H9 (cell line): ENCODE measurements around the gene LRMDA. TPM values are rescaled to one million over a fixed set of nuclear protein-coding genes. Genes with fewer than 3 reads are reported as not detected.

Source experiments
- DNase-seq: peaks from one replicate; pipeline ENCODE4 v3.0.0-alpha.2; 2017
- H2AFZ ChIP-seq: one replicate; pipeline ENCODE4 v1.6.1; 2013; ENCODE audit warnings: mild to moderate bottlenecking, low read length, control low read depth, moderate library complexity
- H2AK5ac ChIP-seq: 2 replicates; pipeline ENCODE4 v1.6.1; 2013; ENCODE audit warnings: low read length, control low read depth, mixed read lengths; ENCODE audit not compliant: insufficient read length
- H2BK120ac ChIP-seq: one replicate; pipeline ENCODE4 v1.6.1; 2013; ENCODE audit warnings: low read depth, mild to moderate bottlenecking, low read length, control low read depth, inconsistent platforms; ENCODE audit not compliant: poor library complexity, severe bottlenecking
- H2BK12ac ChIP-seq: 2 replicates; pipeline ENCODE4 v1.6.1; 2013; ENCODE audit warnings: low read length, control low read depth, mixed read lengths, low read depth; ENCODE audit not compliant: insufficient read length
- H2BK15ac ChIP-seq: 2 replicates; pipeline ENCODE4 v1.6.1; 2013; ENCODE audit warnings: low read depth, low read length, control low read depth
- H2BK20ac ChIP-seq: one replicate; pipeline ENCODE4 v1.6.1; 2013; ENCODE audit warnings: low read depth, mild to moderate bottlenecking, low read length, control low read depth, inconsistent platforms; ENCODE audit not compliant: poor library complexity, severe bottlenecking
- H2BK5ac ChIP-seq: 2 replicates; pipeline ENCODE4 v1.6.1; 2013; ENCODE audit warnings: low read length, control low read depth, mixed read lengths; ENCODE audit not compliant: insufficient read length
- H3K14ac ChIP-seq: 2 replicates; pipeline ENCODE4 v1.6.1; 2013; ENCODE audit warnings: low read length, control low read depth; ENCODE audit not compliant: insufficient read depth
- H3K18ac ChIP-seq: 2 replicates; pipeline ENCODE4 v1.6.1; 2013; ENCODE audit warnings: low read depth, mild to moderate bottlenecking, mixed read lengths, low read length, control low read depth; ENCODE audit not compliant: insufficient read length
- H3K23ac ChIP-seq: 2 replicates; pipeline ENCODE4 v1.6.1; 2013; ENCODE audit warnings: low read length, control low read depth, mixed read lengths, low read depth; ENCODE audit not compliant: insufficient read length
- H3K23me2 ChIP-seq: 2 replicates; pipeline ENCODE4 v1.6.1; 2013; ENCODE audit warnings: low read depth, mild to moderate bottlenecking, mixed read lengths, low read length, control low read depth; ENCODE audit not compliant: insufficient read length, poor library complexity, severe bottlenecking
- H3K27ac ChIP-seq: 2 replicates; pipeline ENCODE4 v1.5.1; 2013; ENCODE audit warnings: low read length, control low read depth, mixed read lengths, low read depth; ENCODE audit not compliant: insufficient read length
- H3K27me3 ChIP-seq: 2 replicates; pipeline ENCODE4 v1.6.1; 2013; ENCODE audit warnings: low read length, control low read depth, inconsistent platforms; ENCODE audit not compliant: insufficient read depth
- H3K4ac ChIP-seq: 2 replicates; pipeline ENCODE4 v1.6.1; 2013; ENCODE audit warnings: low read depth, mild to moderate bottlenecking, control low read depth, inconsistent platforms, low read length, moderate library complexity
- H3K4me1 ChIP-seq: 2 replicates; pipeline ENCODE4 v1.6.1; 2013; ENCODE audit warnings: low read length, control low read depth, inconsistent platforms; ENCODE audit not compliant: insufficient read depth
- H3K4me2 ChIP-seq: 2 replicates; pipeline ENCODE4 v1.6.1; 2013; ENCODE audit warnings: low read length, control low read depth, mixed read lengths; ENCODE audit not compliant: insufficient read length, insufficient read depth
- H3K56ac ChIP-seq: 2 replicates; pipeline ENCODE4 v1.6.1; 2013; ENCODE audit warnings: low read depth, mild to moderate bottlenecking, mixed read lengths, low read length, control low read depth; ENCODE audit not compliant: insufficient read length
- H3K79me1 ChIP-seq: 2 replicates; pipeline ENCODE4 v1.6.1; 2013; ENCODE audit warnings: low read depth, mild to moderate bottlenecking, moderate library complexity, low read length, control low read depth, inconsistent platforms; ENCODE audit not compliant: insufficient read depth, poor library complexity, severe bottlenecking
- H3K79me2 ChIP-seq: 2 replicates; pipeline ENCODE4 v1.6.1; 2013; ENCODE audit warnings: low read length, control low read depth, inconsistent platforms; ENCODE audit not compliant: insufficient read depth
- H3K9ac ChIP-seq: 2 replicates; pipeline ENCODE4 v1.6.1; 2013; ENCODE audit warnings: low read length, control low read depth, mixed read lengths; ENCODE audit not compliant: insufficient read length; ENCODE audit errors: extremely low read depth
- H3K9me3 ChIP-seq: one replicate; pipeline ENCODE4 v1.6.1; 2013; ENCODE audit warnings: low read depth, low read length, inconsistent platforms; ENCODE audit not compliant: control insufficient read depth
- H3T11ph ChIP-seq: one replicate; pipeline ENCODE4 v1.6.1; 2013; ENCODE audit warnings: mild to moderate bottlenecking, low read length, control low read depth, inconsistent platforms
- H4K20me1 ChIP-seq: one replicate; pipeline ENCODE4 v1.6.1; 2013; ENCODE audit not compliant: control insufficient read depth, insufficient read length, insufficient read depth
- H4K5ac ChIP-seq: 2 replicates; pipeline ENCODE4 v1.6.1; 2013; ENCODE audit warnings: low read depth, mild to moderate bottlenecking, mixed read lengths, low read length, control low read depth; ENCODE audit not compliant: insufficient read length
- H4K8ac ChIP-seq: replicated peaks from 2 replicates; pipeline ENCODE4 v1.6.1; 2013; ENCODE audit warnings: low read length, control low read depth, mixed read lengths, low read depth; ENCODE audit not compliant: insufficient read length
- H4K91ac ChIP-seq: 2 replicates; pipeline ENCODE4 v1.6.1; 2013; ENCODE audit warnings: low read depth, mild to moderate bottlenecking, moderate library complexity, mixed read lengths, low read length, control low read depth; ENCODE audit not compliant: insufficient read length
- H3K27ac Mint-ChIP-seq, 3 experiments: 2 replicates in 2 of 3; 3 replicates in 1 of 3; pipeline ENCODE4 v1.8.0; 2020 to 2021; ENCODE audit warnings: mixed read lengths in 3 of 3, mild to moderate bottlenecking in 1 of 3, moderate library complexity in 1 of 3
- H3K27me3 Mint-ChIP-seq: 2 replicates; pipeline ENCODE4 v1.8.0; 2021; ENCODE audit warnings: low read depth, mild to moderate bottlenecking, moderate library complexity, mixed read lengths
- H3K36me3 Mint-ChIP-seq, 3 experiments: 2 replicates in 2 of 3; 3 replicates in 1 of 3; pipeline ENCODE4 v1.8.0; 2020 to 2021; ENCODE audit warnings: low read depth in 3 of 3, mixed read lengths in 3 of 3; ENCODE audit not compliant: insufficient read depth in 1 of 3
- H3K4me1 Mint-ChIP-seq, 2 experiments: 2 replicates each; pipeline ENCODE4 v1.8.0; 2020; ENCODE audit warnings: mixed read lengths in 2 of 2
- H3K4me3 Mint-ChIP-seq, 2 experiments: 2 replicates in 1 of 2; 3 replicates in 1 of 2; pipeline ENCODE4 v1.8.0; 2020 to 2021; ENCODE audit warnings: mild to moderate bottlenecking in 2 of 2, mixed read lengths in 2 of 2, moderate library complexity in 1 of 2
- H3K9me3 Mint-ChIP-seq, 2 experiments: 2 replicates in 1 of 2; 3 replicates in 1 of 2; pipeline ENCODE4 v1.8.0; 2020; ENCODE audit warnings: mild to moderate bottlenecking in 2 of 2, mixed read lengths in 2 of 2, moderate library complexity in 1 of 2
- CTCF ChIP-seq: fragments of 200-600 bp; sonication (generic); conservative IDR thresholded peaks from 3 replicates; pipeline ENCODE4 v1.8.0; 2021; ENCODE audit warnings: antibody characterized with exemption, mild to moderate bottlenecking
- WGBS: extraction: QIAGEN DNeasy Blood & Tissue Kit; methylation state at CpG from one replicate; pipeline ENCODE4 v1.1.7; 2013; ENCODE audit warnings: missing lambda C conversion rate, low lambda C conversion rate, mixed read lengths; ENCODE audit not compliant: insufficient read length; ENCODE audit errors: extremely low coverage; 5-methylcytosine and 5-hydroxymethylcytosine counted together
- total RNA-seq: library from RNA; stranded (reverse); gene quantifications from 2 replicates; pipeline ENCODE4 v1.2.1, GENCODE V29; 2021

LRMDA gene
- total RNA-seq, 1 experiment from 2014 or later: 1.8 TPM

- H3K23ac ChIP-seq: no peak overlapping the region
- WGBS: no CpG with 5 or more reads among the region's 5 CpGs
- no peak overlapping the region for H4K8ac ChIP-seq
- H2BK5ac ChIP-seq: no peak overlapping the region
- H3K9me3 Mint-ChIP-seq: no peaks in the 10 kb centered on the region
- H3K56ac ChIP-seq: no peak overlapping the region
- no peaks in the 10 kb centered on the region for H3K23me2 ChIP-seq
- no peak overlapping the region for H3T11ph ChIP-seq
- H3K79me2 ChIP-seq: no peaks in the 10 kb centered on the region
- H2BK120ac ChIP-seq: no peak overlapping the region
- no peak overlapping the region for H3K9ac ChIP-seq
- H3K4ac ChIP-seq: no peak overlapping the region
- no peak overlapping the region for H3K4me2 ChIP-seq
- no peak for DNase-seq
- no peak for TF ChIP-seq CTCF
- H2BK20ac ChIP-seq: no peak overlapping the region
- H4K91ac ChIP-seq: no peak overlapping the region
- H2AFZ ChIP-seq: no peak overlapping the region
- H3K14ac ChIP-seq: no peak overlapping the region
- H3K27me3 ChIP-seq: no peaks in the 10 kb centered on the region
- no peaks in the 10 kb centered on the region for H3K27me3 Mint-ChIP-seq
- H2AK5ac ChIP-seq: no peak overlapping the region
- no peak overlapping the region for H4K5ac ChIP-seq
- no peak overlapping the region for H2BK15ac ChIP-seq
- no peak overlapping the region for H3K27ac Mint-ChIP-seq
- H3K36me3 Mint-ChIP-seq: no peaks in the 10 kb centered on the region
- no peak overlapping the region for H3K18ac ChIP-seq
- H3K4me3 Mint-ChIP-seq: no peak overlapping the region
- no peak overlapping the region for H3K27ac ChIP-seq
- H2BK12ac ChIP-seq: no peak overlapping the region
- no peaks in the 10 kb centered on the region for H3K9me3 ChIP-seq
- no peaks in the 10 kb centered on the region for H3K4me1 ChIP-seq
- no peaks in the 10 kb centered on the region for H4K20me1 ChIP-seq
- H3K79me1 ChIP-seq: no peaks in the 10 kb centered on the region
- H3K4me1 Mint-ChIP-seq: no peaks in the 10 kb centered on the region
These were observed 1010.7 kb downstream of the LRMDA start for GRCh38 chr10:76442113-76442512.
